ENCODE data around the gene PDZD11.
"Not testable (repeated sequence)": the region's sequence is repeated elsewhere in the genome, so short reads cannot be mapped to it uniquely, and the experiment has no call there.

PDZD11 gene

DNA sequence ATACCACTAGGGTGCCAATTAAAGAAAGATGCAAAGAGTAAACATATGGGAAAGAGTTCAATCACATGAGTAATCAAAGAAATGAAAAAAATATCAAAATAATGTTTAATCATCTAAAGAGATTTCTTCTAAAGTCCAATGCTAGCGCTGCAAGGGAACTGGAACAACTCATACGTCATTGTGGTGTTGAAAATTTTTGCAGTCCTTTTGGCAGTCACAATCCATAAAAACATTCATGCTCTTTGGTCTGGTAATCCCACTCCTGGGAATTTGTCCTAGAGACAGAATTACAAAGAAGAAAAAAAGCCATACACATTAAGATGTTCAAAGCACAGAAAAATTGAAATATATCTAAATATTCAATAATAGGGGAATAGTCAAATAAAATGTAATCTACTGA, 34.3 kb downstream of the PDZD11 start:
- DNase-seq: no peak

DNA sequence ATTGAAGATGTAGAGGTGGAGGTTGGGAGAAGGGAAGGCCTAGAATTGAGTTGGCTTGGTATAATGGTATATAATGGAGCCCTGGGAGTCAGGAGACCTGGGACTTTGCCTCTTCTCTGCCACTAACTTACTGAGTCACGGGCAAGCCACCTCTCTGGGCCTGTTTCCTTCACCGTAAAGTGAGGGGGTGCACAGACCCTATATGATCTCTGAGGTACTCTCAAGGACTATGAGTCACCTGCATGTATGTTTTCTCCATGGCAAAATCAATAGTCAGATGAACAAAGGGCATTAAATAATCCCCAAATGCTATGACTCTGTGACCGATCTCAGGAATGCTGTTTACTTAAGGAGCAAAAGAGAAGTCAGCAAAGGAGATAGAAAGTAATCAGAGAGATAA, 34.8 kb downstream of the PDZD11 start:
- no peak for DNase-seq

DNA sequence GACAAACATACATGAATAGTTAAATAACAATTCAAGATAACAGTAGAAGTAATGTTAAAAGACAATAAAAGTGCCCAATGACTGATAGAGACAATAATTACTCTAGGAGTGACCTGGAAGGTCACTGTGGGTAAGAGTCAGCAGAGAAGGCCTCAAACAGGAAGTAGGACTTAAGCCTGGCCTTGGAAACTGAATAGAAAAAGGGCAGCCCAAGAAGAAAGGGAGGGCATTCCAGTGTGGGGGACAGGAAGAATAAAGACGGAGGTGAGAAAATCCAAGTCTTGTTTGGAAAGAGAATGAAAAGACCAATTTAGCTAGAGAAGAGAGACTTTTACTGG, 35.7 kb downstream of the PDZD11 start:
- no peak for DNase-seq

DNA sequence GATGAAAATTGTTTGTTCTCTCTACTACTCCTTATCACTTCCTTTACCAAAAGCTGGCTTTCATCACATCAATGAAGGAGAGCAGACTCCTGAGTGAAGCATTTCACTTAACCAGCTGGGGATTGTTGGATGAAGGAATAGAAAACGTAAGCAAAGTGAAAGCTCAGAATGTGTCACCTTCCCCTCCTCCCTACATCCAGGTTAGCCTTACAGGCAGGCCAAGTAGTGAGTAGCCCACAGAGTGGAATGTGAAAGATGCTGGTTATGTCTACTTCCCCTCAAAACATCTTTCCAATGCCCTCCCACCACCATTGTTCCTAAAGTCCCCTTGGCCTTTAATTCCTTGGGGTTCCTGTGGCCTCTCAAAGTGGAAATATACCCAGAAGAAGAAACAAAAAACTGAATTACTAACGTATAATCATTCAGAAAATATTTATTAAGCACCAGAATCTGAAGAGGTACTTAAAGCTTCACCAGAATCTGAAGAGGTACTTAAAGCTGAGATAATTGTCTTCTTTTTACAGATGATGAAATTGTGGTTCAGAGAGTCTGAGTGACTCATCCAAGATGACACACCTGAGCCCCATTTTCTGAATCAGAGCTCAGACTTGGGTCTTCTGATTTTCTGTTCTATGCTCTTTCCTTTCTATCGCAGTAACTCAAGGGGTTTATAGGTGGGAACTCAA, 36.2 kb downstream of the PDZD11 start:
- no peak for DNase-seq

DNA sequence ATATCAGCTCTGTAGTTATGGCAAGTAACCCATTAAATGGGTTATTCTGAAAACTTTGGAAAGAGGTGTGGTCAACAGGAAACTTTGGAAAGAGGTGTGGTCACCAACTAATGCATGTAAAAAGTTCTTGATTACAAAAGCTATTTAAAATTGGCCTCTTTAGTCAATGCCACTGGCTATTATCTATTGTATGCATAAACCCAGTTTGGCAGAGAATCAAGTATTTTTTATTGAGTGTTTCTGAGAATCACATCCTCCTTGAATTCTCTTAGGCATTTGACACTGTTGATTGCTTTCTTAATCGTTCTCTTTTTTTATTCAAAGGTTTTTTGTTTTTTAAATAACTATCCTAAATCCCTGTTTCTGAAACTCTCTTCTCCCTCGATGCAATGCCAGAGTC, 37.2 kb downstream of the PDZD11 start:
- no peak for DNase-seq

DNA sequence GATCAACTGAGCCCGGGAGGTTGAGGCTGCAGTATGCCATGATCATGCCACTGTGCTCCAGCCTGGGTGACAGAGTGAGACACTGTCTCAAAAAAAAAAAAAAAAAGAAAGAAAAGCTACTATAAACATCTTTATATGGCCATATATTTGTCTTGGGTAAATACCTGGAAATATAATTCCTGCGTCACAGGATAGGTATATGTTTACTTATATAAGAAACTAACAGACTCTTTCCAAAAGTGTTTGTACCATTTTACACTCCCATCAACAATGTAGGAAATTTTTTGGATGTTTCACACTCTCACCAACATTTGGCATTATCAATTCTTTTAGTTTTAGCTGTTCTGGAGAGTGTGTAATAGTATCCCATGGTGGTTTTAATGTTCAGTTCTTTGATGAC, 42.5 kb downstream of the PDZD11 start:
- DNase-seq: no peak

DNA sequence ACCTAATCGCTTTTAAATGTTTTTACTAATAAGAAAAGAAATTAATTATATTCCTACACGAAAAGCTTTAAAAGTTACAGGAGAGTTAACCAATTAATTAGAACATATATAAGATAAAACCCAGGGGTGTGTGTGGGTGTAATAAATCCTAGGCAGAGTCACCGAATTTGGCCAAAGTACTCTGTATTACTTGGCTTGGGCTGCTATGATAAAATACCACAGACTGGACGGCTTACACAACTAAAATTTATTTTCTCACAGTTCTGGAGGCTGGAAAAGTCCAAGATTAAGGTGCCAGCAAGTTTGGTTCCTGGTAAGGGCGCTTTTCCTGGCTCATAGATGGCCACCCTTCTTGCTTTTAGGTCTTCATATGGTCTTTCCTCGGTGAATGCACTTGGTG, 44.8 kb downstream of the PDZD11 start:
- DNase-seq: no peak

DNA sequence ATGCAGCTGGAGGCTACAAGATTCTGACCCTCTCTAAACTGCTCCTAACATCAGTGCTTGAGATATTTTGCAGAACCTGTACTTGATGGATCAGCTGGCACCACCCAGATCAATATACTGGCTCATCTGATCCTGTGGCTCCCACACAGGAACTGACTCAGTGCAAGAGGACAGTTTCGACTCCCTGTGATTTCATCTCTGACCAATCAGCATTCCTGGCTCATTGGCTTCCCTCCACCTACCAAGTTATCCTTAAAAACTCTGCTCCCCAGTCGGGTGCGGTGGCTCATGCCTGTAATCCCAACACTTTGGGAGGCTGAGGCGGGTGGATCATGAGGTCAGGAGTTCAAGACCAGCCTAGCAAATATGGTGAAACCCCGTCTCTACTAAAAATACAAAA, 46.1 kb downstream of the PDZD11 start:
- DNase-seq: not testable (repeated sequence)

DNA sequence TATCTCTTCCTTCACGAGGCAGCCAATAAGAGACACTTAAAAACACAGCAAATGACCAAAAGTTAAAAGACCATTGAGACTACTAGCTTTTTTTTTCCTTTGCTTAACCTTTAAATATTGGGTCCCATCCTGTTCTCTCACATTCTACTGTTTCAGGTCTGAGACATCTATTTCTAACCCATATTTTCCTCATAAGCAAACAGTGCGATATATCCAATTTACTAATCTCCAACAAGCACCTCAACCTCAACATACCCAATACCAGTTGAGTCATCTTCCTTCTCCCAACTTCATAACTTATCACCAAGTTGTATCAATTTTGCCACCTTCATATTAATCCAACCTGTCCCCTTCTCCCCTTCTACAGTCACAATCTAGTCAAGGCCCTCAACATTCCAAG, 48.2 kb downstream of the PDZD11 start:
- DNase-seq: no peak

DNA sequence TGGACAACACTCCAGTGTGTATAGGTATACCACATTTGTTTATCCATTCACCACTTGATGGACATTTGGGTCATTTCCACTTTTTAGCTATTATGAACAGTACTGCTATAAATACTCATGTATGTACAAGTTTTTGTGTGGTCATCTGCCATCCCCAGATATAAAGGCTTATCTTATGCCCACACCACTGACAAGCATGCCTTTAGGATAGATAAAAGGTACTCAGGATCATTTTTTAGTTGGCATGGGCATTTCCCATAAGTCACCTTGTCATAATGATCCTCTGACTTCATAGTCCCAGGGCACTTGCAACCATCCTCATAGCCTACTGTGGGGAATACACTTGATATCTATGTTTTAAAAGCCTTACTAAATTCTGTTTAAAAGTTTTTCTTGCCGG, 49.0 kb downstream of the PDZD11 start:
- no peak for DNase-seq

Data from NCI-H446 treated with DMSO at 0.1 percent for 48 hours (cell line).